ENCODE data around the gene EYS.
A peak's percentile ranks its signal among the peaks of the same experiment; 100 is the strongest.

EYS gene

GRCh38 chr6:63817492-63818050, 1889.5 kb downstream of the EYS start:
- TF ChIP-seq PPARA (CRISPR knock-in tag; IDR thresholded peaks at IDR 0.05; ENCODE audit: borderline replicate concordance) (peak; percentile 30; the same call in 1 of the 2 replicates), ZC3H10 (CRISPR knock-in tag; IDR thresholded peaks at IDR 0.05) (no peak)

GRCh38 chr6:63816982-63817436, 1890.0 kb downstream of the EYS start:
- peak; percentile 97 for ATAC-seq
- TF ChIP-seq POU6F1 (CRISPR knock-in tag; IDR thresholded peaks at IDR 0.05; ENCODE audit: borderline replicate concordance, low read depth) (no peak), ARNTL (CRISPR knock-in tag; IDR thresholded peaks at IDR 0.05; ENCODE audit: borderline replicate concordance, low read depth) (no peak), BACH2 (CRISPR knock-in tag; IDR thresholded peaks at IDR 0.05; ENCODE audit: borderline replicate concordance) (no peak), GLIS3 (CRISPR knock-in tag; IDR thresholded peaks at IDR 0.05) (peak; percentile 66; the same call in 1 of the 2 replicates), ZFP30 (CRISPR knock-in tag; IDR thresholded peaks at IDR 0.05) (peak; percentile 61), ZC3H10 (CRISPR knock-in tag; IDR thresholded peaks at IDR 0.05) (no peak), OSR1 (CRISPR knock-in tag; IDR thresholded peaks at IDR 0.05) (no peak), TOX (CRISPR knock-in tag; IDR thresholded peaks at IDR 0.05; ENCODE audit: borderline replicate concordance) (no peak), CSRNP3 (CRISPR knock-in tag; IDR thresholded peaks at IDR 0.05) (peak; percentile 63; the same call in 1 of the 2 replicates), ZNF565 (CRISPR knock-in tag; conservative IDR thresholded peaks at IDR 0.05; ENCODE audit: low read depth) (no peak), ISL1 (CRISPR knock-in tag; IDR thresholded peaks at IDR 0.05) (peak; percentile 86), SNAI2 (CRISPR knock-in tag; IDR thresholded peaks at IDR 0.05) (no peak), PATZ1 (CRISPR knock-in tag; IDR thresholded peaks at IDR 0.05; ENCODE audit: borderline replicate concordance) (no peak), ZNF8 (CRISPR knock-in tag; IDR thresholded peaks at IDR 0.05) (no peak), ZFP3 (CRISPR knock-in tag; IDR thresholded peaks at IDR 0.05) (no peak), PPARA (CRISPR knock-in tag; IDR thresholded peaks at IDR 0.05; ENCODE audit: borderline replicate concordance) (no peak), CSDC2 (CRISPR knock-in tag; IDR thresholded peaks at IDR 0.05) (no peak), TCF4 (CRISPR knock-in tag; IDR thresholded peaks at IDR 0.05; ENCODE audit: borderline replicate concordance) (peak; percentile 98), RARB (CRISPR knock-in tag; IDR thresholded peaks at IDR 0.05) (no peak), CREB5 (CRISPR knock-in tag; IDR thresholded peaks at IDR 0.05; ENCODE audit: low read depth) (no peak), ESRRG (CRISPR knock-in tag; IDR thresholded peaks at IDR 0.05) (no peak; the same call in 1 of the 2 replicates), TSHZ2 (CRISPR knock-in tag; IDR thresholded peaks at IDR 0.05) (peak; percentile 97), ZNF70 (CRISPR knock-in tag; IDR thresholded peaks at IDR 0.05) (0 out of 2 replicates have a peak, but pooled peaks have one; percentile 7)

More at GRCh38 chr6:63817492-63818050, 1889.5 kb downstream of the EYS start:
- no peak; the same call in 2 of the 3 replicates for ATAC-seq

All from SK-N-SH treated with all-trans-retinoic acid at 6 μM for 48 hours (cell line).